Fibroblast of villous mesenchyme (primary cell): ENCODE results near the gene SACM1L. TPM values are rescaled to one million over a fixed set of nuclear protein-coding genes. Genes with fewer than 3 reads are reported as not detected.

Source experiments
- DNase-seq: peaks from one replicate; pipeline ENCODE4 v3.0.0-alpha.2; 2010; ENCODE audit warnings: low read depth
- H3K4me3 ChIP-seq: 2 replicates; pipeline ENCODE4 v1.5.1; 2011; ENCODE audit warnings: low read depth, mild to moderate bottlenecking, low read length
- total RNA-seq: library from RNA; depleted of rRNA; stranded (reverse); fragments of >200 nt; gene quantifications from 2 replicates; pipeline ENCODE4 v1.2.3, GENCODE V29; 2012
- TF ChIP-seq, protein P1 (sequence below): IDR thresholded peaks from 2 replicates; pipeline ENCODE4 v1.5.1; 2012; ENCODE audit warnings: low read depth, mild to moderate bottlenecking, low read length; ENCODE audit not compliant: insufficient read depth

The SACM1L gene
- total RNA-seq, 1 donor, result 53.1 TPM

DNA sequence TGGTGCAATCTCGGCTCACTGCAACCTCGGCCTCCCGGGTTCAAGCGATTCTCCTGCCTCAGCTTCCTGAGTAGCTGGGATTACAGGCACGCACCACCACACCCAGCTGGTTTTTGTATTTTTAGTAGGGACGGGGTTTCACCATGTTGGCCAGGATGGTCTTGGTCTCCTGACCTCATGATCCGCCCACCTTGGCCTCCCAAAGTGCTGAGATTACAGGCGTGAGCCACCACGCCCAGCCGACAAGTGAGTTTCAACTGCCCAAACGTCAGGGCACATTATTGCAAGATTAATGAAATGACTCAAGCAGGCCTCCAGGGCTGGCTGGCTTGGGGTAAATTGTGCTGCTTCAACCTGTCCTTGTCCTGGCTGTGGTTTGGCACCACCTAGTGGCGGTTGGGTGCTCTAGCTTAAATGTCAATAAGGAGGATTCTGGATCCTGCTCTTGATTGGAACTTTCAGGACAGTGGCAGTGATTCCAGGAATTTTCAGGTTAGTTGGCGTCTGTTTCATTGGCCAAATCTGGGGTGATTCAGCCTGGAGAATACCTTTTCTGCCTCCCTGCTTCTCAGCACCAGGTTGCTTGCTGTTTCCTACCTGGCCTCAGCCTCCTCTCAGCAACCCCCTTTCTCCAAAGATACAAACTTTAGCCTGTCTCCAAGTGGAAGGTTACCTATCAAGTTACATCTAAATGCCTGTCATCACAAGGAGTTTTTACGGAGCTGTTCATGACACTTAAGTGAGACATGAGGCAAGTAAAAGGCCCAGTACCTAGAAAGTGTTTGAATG is 32.4 kb upstream of the SACM1L start:
- TF ChIP-seq, protein P1, sequence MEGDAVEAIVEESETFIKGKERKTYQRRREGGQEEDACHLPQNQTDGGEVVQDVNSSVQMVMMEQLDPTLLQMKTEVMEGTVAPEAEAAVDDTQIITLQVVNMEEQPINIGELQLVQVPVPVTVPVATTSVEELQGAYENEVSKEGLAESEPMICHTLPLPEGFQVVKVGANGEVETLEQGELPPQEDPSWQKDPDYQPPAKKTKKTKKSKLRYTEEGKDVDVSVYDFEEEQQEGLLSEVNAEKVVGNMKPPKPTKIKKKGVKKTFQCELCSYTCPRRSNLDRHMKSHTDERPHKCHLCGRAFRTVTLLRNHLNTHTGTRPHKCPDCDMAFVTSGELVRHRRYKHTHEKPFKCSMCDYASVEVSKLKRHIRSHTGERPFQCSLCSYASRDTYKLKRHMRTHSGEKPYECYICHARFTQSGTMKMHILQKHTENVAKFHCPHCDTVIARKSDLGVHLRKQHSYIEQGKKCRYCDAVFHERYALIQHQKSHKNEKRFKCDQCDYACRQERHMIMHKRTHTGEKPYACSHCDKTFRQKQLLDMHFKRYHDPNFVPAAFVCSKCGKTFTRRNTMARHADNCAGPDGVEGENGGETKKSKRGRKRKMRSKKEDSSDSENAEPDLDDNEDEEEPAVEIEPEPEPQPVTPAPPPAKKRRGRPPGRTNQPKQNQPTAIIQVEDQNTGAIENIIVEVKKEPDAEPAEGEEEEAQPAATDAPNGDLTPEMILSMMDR, result peak; percentile 92
- peak; percentile 98 for DNase-seq
- no peak overlapping the region for H3K4me3 ChIP-seq

GRCh38 chr3:45657853-45658252 is 31.3 kb upstream of the SACM1L start:
- no peak for DNase-seq
- TF ChIP-seq, protein P1, result no peak
- H3K4me3 ChIP-seq, result no peak overlapping the region

- DNase-seq, result peak; percentile 95
- TF ChIP-seq, protein P1, result peak; percentile 99
- H3K4me3 ChIP-seq, result peak overlapping the region; percentile 26
These were observed 29.3 kb upstream of the SACM1L start for GRCh38 chr3:45659661-45660566.

- H3K4me3 ChIP-seq, result no peak overlapping the region
- no peak for DNase-seq
- TF ChIP-seq, protein P1, result no peak
These were observed 28.7 kb upstream of the SACM1L start for GRCh38 chr3:45660567-45660901.

DNA sequence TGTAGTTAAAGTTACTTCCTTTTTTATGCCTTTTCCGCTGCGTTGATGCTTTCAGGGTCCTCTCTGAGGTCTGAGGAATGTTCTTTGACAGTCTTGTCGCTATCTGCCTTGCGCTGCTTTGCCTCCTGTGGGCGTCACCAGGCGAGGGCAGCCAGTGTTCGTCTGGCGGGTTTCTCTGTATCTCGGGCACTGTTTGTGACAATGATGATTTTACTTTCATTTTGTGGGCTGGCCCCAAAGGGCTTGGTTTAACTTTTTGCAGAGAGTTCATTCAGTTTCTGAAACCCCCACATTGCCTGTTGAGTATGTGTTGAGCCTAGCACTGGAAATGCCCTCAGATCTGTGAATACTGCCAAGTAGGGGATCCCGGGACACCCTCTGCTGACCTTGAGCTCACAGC is 24.6 kb upstream of the SACM1L start:
- peak overlapping the region; percentile 46 for H3K4me3 ChIP-seq
- TF ChIP-seq, protein P1, result no peak
- peak; percentile 50 for DNase-seq

DNA sequence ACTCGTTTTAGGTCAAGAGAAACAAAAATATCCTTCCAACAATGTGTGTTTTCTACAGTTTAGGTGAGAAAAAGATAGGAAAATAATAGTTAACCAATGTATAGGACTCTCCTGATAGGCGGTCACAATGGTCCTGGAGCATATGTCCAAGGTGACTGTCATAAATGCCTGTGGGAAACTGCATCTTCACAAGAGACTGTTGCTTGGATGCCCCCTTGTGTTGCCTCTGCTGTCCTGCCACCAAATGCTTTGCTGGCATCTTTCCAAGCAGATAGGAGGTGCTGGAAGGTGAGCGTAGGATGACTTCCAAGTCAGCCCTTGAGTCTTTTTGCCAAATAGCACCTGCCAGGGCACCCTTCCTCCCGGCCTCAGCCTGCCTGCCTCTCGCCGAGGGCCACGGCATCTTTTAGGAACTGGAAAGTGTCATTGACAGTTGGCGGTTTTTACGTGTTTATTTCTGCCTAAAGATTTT is 24.1 kb upstream of the SACM1L start:
- TF ChIP-seq, protein P1, result peak; percentile 62
- peak; percentile 68 for DNase-seq
- H3K4me3 ChIP-seq, result no peak overlapping the region
